Activated T-cell treated with anti-CD3 and anti-CD28 coated beads, Interleukin-2, amount 50 U/mL, for 4 hours (primary cell): ENCODE measurements around the gene SCGB3A1. TPM values are rescaled to one million over a fixed set of nuclear protein-coding genes. Genes with fewer than 3 reads are reported as not detected.

Experiments
- ATAC-seq, 2 donors: fragments of 200-7000 bp; cut with Tn5 transposase; one replicate each; pipeline ENCODE4 v1.10.0; 2021
- DNase-seq: peaks from one replicate; pipeline ENCODE4 v3.0.0-alpha.2; 2020
- H3K27me3 Mint-ChIP-seq: one replicate; pipeline ENCODE4 v1.8.0; 2021; ENCODE audit warnings: low read depth, mixed read lengths
- H3K36me3 Mint-ChIP-seq: one replicate; pipeline ENCODE4 v1.8.0; 2022; ENCODE audit warnings: mixed read lengths; ENCODE audit not compliant: insufficient read depth
- H3K4me1 Mint-ChIP-seq: one replicate; pipeline ENCODE4 v1.8.0; 2021; ENCODE audit warnings: low read depth, mixed read lengths
- H3K4me3 Mint-ChIP-seq: one replicate; pipeline ENCODE4 v1.8.0; 2021; ENCODE audit warnings: mild to moderate bottlenecking, moderate library complexity, mixed read lengths
- H3K9me3 Mint-ChIP-seq: one replicate; pipeline ENCODE4 v1.8.0; 2021; ENCODE audit warnings: mixed read lengths
- total RNA-seq, 3 donors: library from RNA; stranded (reverse); gene quantifications; one replicate each; pipeline ENCODE4 v1.2.1, GENCODE V29; 2021

SCGB3A1 gene
- total RNA-seq, 3 donors from 2014 or later, result 0.55 TPM; not detected in 2

DNA sequence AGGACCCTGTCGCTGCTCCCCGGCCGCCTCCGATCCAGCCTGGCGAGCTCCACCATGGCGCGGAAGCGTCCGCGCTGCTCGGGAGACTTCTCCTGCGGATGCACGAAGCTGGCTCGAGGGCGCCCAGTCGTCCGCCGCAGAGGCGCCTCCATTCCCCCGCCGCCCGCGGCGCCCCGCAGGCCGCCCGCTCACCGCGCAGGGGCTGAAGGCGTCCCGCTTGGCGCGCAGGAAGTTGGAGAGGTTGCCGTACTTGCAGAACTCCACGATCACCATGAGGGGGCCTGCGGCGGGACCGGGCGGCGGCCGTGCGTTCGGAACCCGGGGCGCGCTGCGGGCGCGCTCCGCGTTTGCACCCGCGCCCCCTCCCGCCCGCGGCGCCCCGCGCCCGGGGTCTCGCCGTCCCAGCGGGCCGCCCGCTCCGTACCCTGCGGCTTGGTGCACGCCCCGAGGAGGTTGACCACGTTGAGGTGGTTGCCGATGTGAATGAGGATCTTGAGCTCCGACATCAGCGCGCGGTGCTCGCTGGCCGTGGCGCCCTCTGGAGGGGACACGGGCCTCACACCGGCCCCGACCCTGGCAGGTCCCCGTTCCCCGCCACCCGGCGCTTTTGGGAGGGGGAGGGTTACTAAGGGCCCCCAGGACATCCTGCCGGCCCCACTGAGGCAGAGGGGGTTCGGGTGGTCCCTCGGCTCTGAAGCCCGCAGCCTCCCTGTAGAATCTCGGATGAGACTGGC, 27.7 kb upstream of the SCGB3A1 start:
- peak overlapping the region; percentile 21 for H3K4me3 Mint-ChIP-seq
- no peak for DNase-seq
- H3K9me3 Mint-ChIP-seq, result no peaks in the 10 kb centered on the region
- peaks cover 4% of the 10 kb centered on the region for H3K27me3 Mint-ChIP-seq
- peak; percentile 81 to 87 for ATAC-seq
- H3K36me3 Mint-ChIP-seq, result no peaks in the 10 kb centered on the region
- H3K4me1 Mint-ChIP-seq, result peaks cover 9% of the 10 kb centered on the region

DNA sequence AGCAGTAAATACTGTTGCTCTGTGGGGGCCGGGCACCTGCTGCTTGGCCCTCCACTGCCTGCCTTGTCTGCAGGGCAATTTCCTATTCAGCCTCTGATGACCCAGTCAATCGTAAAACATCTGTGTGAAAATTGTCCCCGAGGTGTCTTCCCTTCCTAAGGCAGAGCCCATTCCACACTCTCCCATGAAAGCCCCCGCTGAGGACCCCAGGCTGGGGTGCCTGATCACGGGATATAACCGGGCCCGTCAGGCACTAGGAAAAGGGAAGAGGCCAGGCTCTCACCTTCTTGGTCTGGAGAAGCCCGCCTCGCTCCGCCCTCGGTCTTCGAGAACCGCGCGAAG, 27.2 kb upstream of the SCGB3A1 start:
- Mint-ChIP-seq H3K4me1 (peaks cover 4% of the 10 kb centered on the region), H3K9me3 (no peaks in the 10 kb centered on the region), H3K27me3 (peaks cover 4% of the 10 kb centered on the region), H3K36me3 (no peaks in the 10 kb centered on the region), H3K4me3 (peak overlapping the region; percentile 19)
- DNase-seq, result no peak
- ATAC-seq, result no peak

GRCh38 chr5:180613814-180614188, 22.5 kb upstream of the SCGB3A1 start:
- no peaks in the 10 kb centered on the region for H3K9me3 Mint-ChIP-seq
- no peaks in the 10 kb centered on the region for H3K36me3 Mint-ChIP-seq
- H3K27me3 Mint-ChIP-seq, result peaks cover 2% of the 10 kb centered on the region
- no peaks in the 10 kb centered on the region for H3K4me1 Mint-ChIP-seq
- ATAC-seq, result no peak
- no peak for DNase-seq
- no peak overlapping the region for H3K4me3 Mint-ChIP-seq

- no peaks in the 10 kb centered on the region for H3K9me3 Mint-ChIP-seq
- DNase-seq (no peak), ATAC-seq (no peak)
- H3K36me3 Mint-ChIP-seq, result no peaks in the 10 kb centered on the region
- no peak overlapping the region for H3K4me3 Mint-ChIP-seq
- H3K27me3 Mint-ChIP-seq, result peaks cover under 1% of the 10 kb centered on the region
- H3K4me1 Mint-ChIP-seq, result no peaks in the 10 kb centered on the region
Measured at GRCh38 chr5:180613188-180613813, 22.0 kb upstream of the SCGB3A1 start.

DNA sequence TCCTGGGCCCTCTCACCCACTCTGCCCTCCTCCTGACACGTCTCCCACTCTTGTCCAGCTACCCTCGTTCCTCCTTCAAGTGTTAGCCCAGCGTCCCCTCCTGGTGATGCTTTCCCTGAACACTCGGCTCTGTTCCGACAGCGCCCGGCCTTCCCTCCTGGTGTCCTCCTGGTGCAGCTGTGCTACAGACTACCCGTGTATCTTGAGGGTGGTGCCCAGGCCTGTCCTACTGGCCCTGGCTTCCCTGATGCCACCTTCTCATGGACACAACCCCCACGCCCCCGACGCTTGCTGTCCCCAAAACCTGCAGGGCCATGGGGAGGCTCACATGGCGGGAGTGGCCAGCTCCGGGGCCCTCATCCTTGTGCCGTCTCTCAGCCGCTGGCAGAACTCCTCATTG, 21.4 kb upstream of the SCGB3A1 start:
- no peak for ATAC-seq
- Mint-ChIP-seq H3K4me1 (no peaks in the 10 kb centered on the region), H3K9me3 (no peaks in the 10 kb centered on the region), H3K36me3 (no peaks in the 10 kb centered on the region), H3K27me3 (no peaks in the 10 kb centered on the region), H3K4me3 (no peak overlapping the region)
- no peak for DNase-seq

DNA sequence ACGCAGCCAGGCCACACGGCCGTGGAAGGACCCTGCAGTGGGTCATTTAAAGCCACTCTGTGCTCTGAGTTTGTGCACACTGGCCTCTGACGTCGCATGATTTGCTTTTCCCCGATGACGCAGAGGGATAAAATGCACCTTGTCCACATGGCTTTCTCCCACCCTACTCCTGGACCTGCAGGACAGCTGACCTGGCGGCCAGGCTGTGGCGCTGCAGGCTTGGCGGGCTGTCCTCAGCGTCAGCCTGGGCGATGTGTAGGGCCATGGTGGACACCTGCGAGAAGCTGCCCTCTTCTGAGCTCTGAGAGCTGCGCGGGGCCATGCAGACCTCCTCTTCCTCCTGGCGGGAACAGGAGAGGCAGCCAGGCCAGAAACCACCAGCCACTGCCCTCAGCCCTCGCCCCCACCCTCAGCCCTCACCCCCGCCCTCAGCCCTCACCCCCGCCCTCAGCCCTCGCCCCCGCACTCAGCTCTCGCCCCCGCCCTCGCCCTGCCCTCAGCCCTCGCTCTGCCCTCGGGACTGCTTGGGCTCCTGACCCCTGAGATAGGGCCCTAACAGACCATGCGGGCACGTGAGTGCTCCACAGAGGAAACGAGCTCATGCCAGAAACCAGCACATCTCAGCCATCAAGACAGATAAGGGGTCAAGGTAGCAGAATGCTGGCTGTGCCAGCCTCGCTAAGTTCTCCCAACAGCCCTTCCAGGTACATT, 20.0 kb upstream of the SCGB3A1 start:
- no peaks in the 10 kb centered on the region for H3K4me1 Mint-ChIP-seq
- H3K36me3 Mint-ChIP-seq, result no peaks in the 10 kb centered on the region
- H3K4me3 Mint-ChIP-seq, result no peak overlapping the region
- H3K27me3 Mint-ChIP-seq, result no peaks in the 10 kb centered on the region
- H3K9me3 Mint-ChIP-seq, result no peaks in the 10 kb centered on the region
- ATAC-seq (no peak), DNase-seq (no peak)

GRCh38 chr5:180609817-180610550, 18.7 kb upstream of the SCGB3A1 start:
- no peaks in the 10 kb centered on the region for H3K36me3 Mint-ChIP-seq
- no peaks in the 10 kb centered on the region for H3K27me3 Mint-ChIP-seq
- DNase-seq (no peak), ATAC-seq (no peak)
- H3K4me1 Mint-ChIP-seq, result no peaks in the 10 kb centered on the region
- H3K4me3 Mint-ChIP-seq, result no peak overlapping the region
- H3K9me3 Mint-ChIP-seq, result no peaks in the 10 kb centered on the region

DNA sequence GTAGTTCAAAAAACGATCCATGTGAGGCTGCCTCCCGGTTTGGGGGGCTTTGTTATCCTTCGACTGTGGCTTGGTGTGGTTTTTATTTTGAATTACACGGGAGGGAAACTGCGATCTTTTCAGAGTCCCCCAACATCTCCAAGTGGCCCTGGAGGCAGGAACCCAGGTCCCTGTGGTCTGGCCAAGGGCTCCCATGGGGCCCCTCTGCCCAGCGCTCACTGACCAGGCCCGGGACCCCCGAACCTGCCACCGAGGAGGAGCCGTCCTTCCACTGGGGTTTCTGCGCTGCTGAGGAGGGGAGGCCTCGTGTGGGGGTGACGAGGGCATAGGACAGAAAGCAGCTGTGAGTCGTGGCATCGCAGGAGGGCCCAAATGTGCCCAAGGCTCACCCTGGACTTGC, 18.1 kb upstream of the SCGB3A1 start:
- ATAC-seq, result no peak
- H3K4me3 Mint-ChIP-seq, result no peak overlapping the region
- H3K4me1 Mint-ChIP-seq, result no peaks in the 10 kb centered on the region
- H3K27me3 Mint-ChIP-seq, result no peaks in the 10 kb centered on the region
- no peak for DNase-seq
- no peaks in the 10 kb centered on the region for H3K36me3 Mint-ChIP-seq
- H3K9me3 Mint-ChIP-seq, result no peaks in the 10 kb centered on the region

DNA sequence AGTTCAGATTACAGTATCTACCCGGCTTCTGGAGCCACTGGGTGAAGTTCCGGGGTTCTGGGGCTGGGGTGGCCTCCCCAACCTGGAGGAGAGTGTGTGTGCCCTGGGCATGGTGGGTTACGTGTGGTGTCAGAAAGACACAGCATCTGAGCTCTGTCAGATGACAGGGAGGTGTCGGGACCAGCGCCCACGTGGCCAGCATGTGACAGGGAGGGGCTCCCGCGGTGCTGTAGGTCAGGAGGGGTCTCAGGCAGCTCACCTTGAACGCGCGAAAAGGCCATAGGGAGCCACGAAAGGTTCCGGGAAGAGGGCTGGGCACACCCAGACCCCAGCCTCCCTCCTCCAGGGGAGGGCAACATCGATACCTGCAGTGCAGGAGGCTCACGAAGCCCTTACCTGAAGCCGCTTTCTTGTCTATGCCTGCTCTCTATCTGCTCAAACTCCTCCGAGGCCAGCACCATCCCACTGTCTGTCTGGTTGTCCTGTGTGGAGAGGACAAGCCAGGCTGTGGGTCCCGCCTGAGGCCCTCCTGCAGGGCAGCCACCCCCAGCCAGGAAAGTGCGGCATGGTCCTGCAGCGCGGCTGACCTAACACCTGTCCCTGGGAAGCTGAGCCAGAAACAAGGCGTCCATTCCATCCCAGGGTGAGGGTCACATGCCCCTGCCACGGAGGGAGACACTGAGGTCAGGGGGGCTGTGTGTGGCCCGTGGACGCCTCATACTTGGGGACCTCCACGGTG, 17.4 kb upstream of the SCGB3A1 start:
- DNase-seq (no peak), ATAC-seq (no peak)
- Mint-ChIP-seq H3K27me3 (no peaks in the 10 kb centered on the region), H3K4me1 (no peaks in the 10 kb centered on the region), H3K9me3 (no peaks in the 10 kb centered on the region), H3K4me3 (no peak overlapping the region), H3K36me3 (no peaks in the 10 kb centered on the region)

DNA sequence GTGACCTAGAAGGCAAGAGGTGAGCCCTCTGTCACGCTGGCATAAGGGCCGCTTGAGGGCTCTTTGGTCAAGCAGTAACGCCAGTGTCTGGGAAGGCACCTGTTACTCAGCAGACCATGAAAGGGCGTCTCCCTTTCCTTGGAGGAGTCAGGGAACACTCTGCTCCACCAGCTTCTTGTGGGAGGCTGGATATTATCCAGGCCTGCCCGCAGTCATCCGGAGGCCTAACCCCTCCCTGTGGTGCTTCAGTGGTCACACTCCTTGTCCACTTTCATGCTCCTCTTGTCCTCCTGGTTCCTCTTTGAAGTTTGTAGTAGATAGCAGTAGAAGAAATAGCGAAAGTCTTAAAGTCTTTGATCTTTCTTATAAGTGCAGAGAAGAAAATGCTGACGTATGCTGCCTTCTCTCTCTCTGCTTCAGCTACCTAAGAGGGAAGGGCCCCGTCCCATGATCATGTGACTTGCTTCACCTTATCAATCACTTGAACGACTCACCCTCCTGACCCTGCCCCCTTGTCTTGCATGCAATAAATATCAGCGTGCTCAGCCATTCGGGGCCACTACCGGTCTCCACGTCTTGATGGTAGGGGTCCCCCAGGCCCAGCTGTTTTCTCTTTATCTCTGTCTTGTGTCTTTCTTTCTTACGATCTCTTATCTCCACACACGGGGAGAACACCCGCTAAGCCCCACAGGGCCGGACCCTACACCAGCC, 16.7 kb upstream of the SCGB3A1 start:
- Mint-ChIP-seq H3K4me1 (no peaks in the 10 kb centered on the region), H3K27me3 (no peaks in the 10 kb centered on the region), H3K4me3 (no peak overlapping the region), H3K9me3 (no peaks in the 10 kb centered on the region), H3K36me3 (no peaks in the 10 kb centered on the region)
- DNase-seq, result no peak
- no peak for ATAC-seq

DNA sequence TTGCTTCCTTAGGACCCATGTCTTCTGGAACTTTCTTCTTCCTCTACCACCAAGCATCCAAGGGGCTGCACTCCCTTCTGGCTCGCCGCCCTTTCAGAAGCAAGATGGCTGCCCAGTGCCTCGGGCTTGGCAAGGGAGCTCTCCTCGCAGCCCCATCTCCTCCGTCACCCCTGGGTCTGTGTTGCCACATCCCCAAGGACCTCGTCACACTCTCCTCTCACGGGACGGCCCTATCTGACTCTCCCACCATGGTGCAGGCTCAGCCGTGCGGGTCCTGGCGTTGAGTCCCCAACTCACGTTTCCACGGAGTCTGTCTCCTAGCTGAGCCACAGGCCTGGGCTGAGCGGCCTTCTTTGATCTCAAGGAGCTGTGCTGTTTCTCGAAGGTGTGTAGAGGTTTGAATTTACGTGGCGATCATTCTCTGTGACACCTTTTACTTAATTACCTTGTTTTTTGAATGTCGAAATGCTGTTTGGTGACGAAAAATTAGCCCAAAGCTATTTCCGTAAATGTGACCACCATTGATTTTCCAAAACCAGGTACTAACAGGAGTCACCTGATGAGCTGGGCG, 15.0 kb upstream of the SCGB3A1 start:
- H3K27me3 Mint-ChIP-seq, result no peaks in the 10 kb centered on the region
- no peaks in the 10 kb centered on the region for H3K36me3 Mint-ChIP-seq
- no peaks in the 10 kb centered on the region for H3K9me3 Mint-ChIP-seq
- DNase-seq (no peak), ATAC-seq (no peak)
- no peaks in the 10 kb centered on the region for H3K4me1 Mint-ChIP-seq
- H3K4me3 Mint-ChIP-seq, result no peak overlapping the region

- peak; percentile 63 to 70 for ATAC-seq
- H3K27me3 Mint-ChIP-seq, result no peaks in the 10 kb centered on the region
- H3K9me3 Mint-ChIP-seq, result no peaks in the 10 kb centered on the region
- no peaks in the 10 kb centered on the region for H3K36me3 Mint-ChIP-seq
- H3K4me1 Mint-ChIP-seq, result no peaks in the 10 kb centered on the region
- peak; percentile 51 for DNase-seq
- no peak overlapping the region for H3K4me3 Mint-ChIP-seq
Measured at GRCh38 chr5:180605554-180606214, 14.4 kb upstream of the SCGB3A1 start.

DNA sequence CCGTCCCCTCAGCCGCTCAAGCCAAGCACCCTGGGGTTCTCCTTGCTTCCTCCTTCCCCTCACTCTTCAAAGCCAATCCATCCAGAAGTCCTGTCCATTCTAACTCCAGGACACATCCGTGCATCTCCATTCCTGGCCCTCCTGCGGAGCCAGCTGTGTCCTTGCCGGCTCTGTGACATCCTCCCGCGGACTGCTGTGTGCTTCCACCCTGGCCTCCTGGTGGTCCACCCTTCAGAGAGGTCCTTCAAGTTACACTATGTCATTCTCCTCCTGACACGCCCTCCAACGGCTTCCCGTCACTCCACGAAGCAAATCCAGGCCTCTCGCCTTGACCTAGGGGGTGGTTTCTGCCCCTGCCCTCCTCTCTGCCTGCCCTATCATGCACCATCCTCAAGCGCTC, 13.0 kb upstream of the SCGB3A1 start:
- no peak for ATAC-seq
- H3K36me3 Mint-ChIP-seq, result no peaks in the 10 kb centered on the region
- DNase-seq, result no peak
- no peaks in the 10 kb centered on the region for H3K27me3 Mint-ChIP-seq
- H3K9me3 Mint-ChIP-seq, result no peaks in the 10 kb centered on the region
- no peaks in the 10 kb centered on the region for H3K4me1 Mint-ChIP-seq
- H3K4me3 Mint-ChIP-seq, result no peak overlapping the region
